ENCODE results near the gene IL3RA. TPM values are rescaled to one million over a fixed set of nuclear protein-coding genes. Genes with fewer than 3 reads are reported as not detected.
"Not testable (repeated sequence)": the region's sequence is repeated elsewhere in the genome, so short reads cannot be mapped to it uniquely, and the experiment has no call there.

Gene IL3RA
- polyA plus RNA-seq, 3 donors = 11.7 to 15.5 (median 12.3) TPM

GRCh38 chrX:1321674-1322073 is 14.9 kb upstream of the IL3RA start:
- no peak for DNase-seq (ENCODE audit: extremely low read depth in 1 of 11, low read depth in 9 of 11, low spot score in 4 of 11)

DNA sequence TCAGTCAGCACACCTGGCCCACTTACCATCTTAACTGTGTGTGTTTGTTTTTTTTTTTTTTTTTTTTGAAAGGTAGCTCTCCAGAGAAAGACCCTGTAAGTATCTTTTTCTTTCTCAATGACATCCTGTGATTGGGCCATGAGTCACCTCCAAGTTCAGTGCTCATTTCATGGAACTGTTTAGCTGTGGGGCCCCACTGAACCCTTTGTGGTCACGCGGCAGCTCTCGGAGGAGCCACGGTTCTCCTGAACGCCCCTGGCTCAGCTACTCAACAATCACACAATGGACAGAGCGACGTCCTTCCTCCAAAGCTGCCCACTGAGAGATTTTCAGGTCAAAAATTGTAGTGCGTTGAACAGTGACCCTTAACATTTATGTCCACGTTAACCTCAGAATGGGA is 14.2 kb upstream of the IL3RA start:
- no peak for DNase-seq (ENCODE audit: extremely low read depth in 1 of 11, low read depth in 9 of 11, low spot score in 4 of 11)

GRCh38 chrX:1323315-1323714 is 13.3 kb upstream of the IL3RA start:
- DNase-seq (ENCODE audit: extremely low read depth in 1 of 11, low read depth in 9 of 11, low spot score in 4 of 11) = no peak

DNA sequence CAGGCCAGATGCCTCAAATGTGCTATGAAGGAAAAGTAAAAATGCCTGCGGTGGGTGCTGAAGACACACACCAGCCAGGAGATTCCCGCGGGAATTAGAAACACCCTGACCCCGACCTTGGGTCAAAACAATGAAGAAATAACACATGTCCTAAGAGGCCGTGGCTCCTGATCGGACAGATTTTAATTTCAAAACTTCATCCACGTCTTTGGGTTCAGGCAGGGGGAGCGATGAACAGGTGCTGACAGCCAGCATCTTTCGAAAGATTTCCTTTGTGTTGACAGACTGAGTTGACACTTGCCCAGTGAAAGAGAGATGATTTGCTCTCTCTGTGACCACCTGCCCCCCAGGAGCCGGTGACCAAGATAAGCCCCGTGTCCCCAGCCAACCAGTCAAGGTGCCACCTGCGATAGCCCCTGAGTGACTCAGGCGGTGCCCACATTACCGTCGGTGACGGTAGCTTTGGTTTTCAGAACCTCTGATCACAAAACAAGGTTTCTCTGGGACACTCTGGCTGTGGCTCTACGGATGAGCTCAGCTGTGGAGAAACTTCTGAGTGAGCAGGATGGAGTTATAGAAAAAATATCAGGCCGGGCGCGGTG is 11.0 kb upstream of the IL3RA start:
- DNase-seq (ENCODE audit: extremely low read depth in 1 of 11, low read depth in 9 of 11, low spot score in 4 of 11) = no peak

DNA sequence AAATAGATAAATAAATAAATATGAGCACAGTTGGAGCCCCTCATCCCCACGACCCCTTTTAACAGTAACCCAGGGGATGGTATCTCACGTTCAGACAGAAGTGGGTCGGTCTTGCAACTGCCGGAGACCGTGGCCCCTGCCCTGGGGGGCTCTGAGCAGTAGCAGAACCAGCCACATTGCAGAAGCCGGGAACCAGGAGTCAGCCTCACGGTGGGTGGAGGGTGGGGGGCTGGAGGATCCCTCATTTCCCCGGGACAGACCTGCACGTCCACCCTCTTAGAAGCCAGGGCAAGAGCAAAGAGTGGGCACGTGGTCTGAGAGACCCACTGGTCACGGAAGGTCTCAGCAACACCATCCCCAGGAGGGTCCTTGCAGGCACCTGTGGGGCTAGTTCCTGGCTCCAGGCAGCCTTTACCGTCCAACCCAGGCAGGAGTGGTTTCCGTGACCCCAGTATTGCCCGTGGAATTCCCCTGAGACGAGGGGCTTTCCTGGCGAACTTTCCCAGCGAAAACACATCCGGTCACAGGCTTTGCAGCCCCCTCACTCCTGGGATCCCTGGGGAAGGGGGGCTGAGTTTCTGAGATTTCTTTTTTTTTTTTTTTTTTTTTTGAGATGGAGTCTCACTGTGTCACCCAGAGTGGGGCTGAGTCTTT is 8.8 kb upstream of the IL3RA start:
- no peak for DNase-seq (ENCODE audit: extremely low read depth in 1 of 11, low read depth in 9 of 11, low spot score in 4 of 11)

- DNase-seq (ENCODE audit: extremely low read depth in 1 of 11, low read depth in 9 of 11, low spot score in 4 of 11) = no peak
These were observed 6.0 kb upstream of the IL3RA start for GRCh38 chrX:1330605-1331004.

DNA sequence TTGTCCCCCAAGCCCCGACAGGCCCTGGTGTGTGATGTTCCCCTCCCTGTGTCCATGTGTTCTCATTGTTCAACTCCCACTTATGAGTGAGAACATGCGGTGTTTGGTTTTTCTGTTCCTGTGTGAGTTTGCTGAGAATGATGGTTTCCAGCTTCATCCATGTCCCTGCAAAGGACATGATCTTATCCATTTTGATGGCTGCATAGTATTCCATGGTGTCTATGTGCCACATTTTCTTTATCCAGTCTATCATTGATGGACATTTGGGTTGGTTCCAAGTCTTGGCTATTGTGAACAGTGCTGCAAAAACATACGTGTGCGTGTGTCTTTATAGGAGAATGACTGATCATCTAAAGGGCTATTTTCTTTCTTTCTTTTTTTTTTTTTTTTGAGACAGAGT is 4.2 kb upstream of the IL3RA start:
- not testable (repeated sequence) for DNase-seq (ENCODE audit: extremely low read depth in 1 of 11, low read depth in 9 of 11, low spot score in 4 of 11)

- DNase-seq (ENCODE audit: extremely low read depth in 1 of 11, low read depth in 9 of 11, low spot score in 4 of 11) = no peak
These were observed 1.7 kb upstream of the IL3RA start for GRCh38 chrX:1334854-1335253.

GRCh38 chrX:1336948-1337779 is 579 bp downstream of the IL3RA start:
- no peak for DNase-seq (ENCODE audit: extremely low read depth in 1 of 11, low read depth in 9 of 11, low spot score in 4 of 11)

GRCh38 chrX:1341545-1342184 is 5.1 kb downstream of the IL3RA start:
- DNase-seq (ENCODE audit: extremely low read depth in 1 of 11, low read depth in 9 of 11, low spot score in 4 of 11) = no peak

DNA sequence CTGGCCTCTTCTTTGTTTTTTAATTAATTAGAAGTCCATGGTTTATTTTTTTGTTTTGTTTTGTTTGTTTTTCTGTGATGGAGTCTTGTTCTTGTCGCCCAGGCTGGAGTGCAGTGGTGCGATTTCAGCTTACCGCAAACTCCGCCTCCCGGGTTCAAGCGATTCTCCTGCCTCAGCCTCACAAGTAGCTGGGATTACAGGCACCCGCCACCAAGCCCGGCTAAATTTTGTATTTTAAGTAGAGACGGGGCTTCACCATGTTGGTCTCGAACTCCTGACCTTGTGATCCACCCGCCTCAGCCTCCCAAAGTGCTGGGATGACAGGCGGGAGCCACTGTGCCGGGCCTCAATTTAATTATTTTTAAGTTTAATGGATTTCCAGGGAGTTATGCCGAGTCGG is 13.0 kb downstream of the IL3RA start:
- DNase-seq (ENCODE audit: extremely low read depth in 1 of 11, low read depth in 9 of 11, low spot score in 4 of 11) = not testable (repeated sequence)

DNA sequence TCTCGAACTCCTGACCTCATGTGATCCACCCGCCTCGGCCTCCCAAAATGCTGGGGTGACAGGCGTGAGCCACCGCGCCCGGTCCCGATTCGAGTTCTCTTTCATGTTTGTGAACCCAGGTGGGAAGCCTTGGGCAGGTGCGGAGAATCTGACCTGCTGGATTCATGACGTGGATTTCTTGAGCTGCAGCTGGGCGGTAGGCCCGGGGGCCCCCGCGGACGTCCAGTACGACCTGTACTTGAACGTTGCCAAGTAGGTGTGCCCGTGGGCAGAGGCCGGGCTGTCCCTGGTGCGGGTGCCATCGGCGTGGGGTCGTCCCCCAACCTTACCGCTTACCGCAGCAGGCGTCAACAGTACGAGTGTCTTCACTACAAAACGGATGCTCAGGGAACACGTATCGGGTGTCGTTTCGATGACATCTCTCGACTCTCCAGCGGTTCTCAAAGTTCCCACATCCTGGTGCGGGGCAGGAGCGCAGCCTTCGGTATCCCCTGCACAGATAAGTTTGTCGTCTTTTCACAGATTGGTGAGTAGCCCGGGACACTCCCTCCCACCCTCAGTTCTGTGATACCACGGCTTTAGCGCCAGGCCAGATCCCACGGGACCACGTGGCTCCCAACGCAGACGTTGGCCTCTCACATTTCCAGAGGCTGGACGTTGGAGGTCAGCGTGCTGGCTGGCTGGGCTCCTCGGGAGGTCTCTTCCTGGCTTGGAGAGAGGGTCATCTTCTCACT is 15.6 kb downstream of the IL3RA start:
- no peak for DNase-seq (ENCODE audit: extremely low read depth in 1 of 11, low read depth in 9 of 11, low spot score in 4 of 11)

DNA sequence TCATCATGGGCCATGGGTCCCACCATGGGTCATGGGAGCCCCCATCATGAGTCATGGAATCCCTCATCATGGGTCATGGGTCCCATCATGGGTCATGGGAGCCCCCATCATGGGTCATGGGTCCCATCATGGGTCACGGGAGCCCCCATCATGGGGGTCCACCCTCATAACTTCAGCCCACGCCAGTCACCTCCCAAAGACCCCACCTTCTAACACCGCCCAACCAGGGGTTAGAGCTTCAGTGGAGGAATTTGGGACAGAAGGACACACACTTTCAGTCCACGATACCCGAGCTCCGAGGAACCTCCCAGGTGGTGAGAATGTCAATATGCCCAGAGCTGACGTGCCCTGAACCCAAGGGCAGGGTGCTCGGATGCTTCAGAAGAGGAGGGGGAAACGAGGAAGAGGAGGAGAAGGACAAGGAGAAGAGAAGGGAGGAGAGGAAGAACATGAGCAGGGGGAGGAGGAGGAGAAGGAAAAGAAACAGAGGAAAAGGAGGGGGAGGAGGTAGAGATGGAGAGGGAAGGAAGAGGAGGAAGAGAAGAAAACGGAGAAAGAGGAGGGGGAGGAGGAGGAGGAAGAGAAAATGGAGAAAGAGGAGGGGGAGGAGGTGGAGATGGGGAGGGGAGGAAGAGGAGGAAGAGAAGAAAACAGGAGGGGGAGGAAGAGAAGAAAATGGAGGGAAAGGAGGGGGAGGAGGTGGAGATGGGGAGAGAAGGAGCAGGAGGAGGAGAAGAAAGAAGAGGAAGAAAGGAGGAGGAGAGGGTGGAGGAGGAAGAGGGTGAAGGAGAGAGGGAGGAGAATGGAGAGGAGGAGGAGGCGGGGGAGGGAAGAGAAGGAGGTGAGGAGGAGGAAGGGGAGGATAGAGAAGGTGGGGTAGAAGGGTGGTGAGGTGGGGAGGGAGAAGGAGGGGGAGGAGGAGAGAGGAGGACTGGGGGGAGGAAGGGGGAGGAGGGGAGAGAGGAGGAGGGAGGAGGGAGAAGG is 17.7 kb downstream of the IL3RA start:
- DNase-seq (ENCODE audit: extremely low read depth in 1 of 11, low read depth in 9 of 11, low spot score in 4 of 11) = no peak

DNA sequence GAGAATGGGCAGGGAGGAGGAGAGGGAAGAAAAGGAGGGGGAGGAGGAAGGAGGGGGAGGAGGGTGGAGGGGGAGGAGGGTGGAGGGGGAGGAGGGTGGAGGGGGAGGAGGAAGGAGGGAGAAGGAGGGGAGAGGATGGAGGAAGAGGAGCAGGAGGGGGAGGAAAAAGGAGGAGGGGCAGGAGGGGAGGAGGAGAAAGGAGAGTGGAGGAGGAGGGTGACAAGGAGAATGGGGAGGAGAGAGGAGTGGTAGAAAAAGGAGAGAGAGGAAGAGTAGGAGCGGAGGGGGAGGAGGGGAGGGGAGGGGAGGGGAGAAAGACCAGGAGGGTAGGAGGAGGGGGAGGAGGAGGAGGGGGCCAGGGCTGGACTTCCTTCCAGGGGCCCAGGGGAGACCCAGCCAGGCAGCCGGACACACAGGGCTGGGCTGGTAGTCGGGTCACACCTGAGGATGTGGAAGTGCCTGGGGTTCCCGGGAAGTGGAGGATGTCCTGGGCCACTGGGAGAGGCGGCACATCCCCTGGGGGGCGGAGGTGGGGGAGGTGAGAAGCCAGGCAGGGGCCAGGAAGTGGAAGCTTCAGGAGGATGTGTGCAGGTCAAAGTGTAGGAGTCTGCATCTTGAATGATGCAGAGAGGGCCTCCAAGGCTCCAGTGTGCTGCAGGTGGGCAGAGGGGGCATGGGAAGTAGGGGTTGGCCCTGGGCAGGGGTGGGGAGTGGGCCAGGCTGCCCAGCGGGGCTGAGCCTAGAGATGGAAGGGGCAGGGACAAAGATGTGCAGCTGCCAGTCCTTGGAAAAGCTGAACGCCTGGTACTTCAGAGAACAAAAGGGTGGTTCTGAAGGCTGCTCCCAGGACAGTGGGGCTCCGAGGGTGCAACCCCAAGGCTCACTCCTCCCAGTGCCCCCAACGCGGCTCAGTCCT is 18.8 kb downstream of the IL3RA start:
- no peak for DNase-seq (ENCODE audit: extremely low read depth in 1 of 11, low read depth in 9 of 11, low spot score in 4 of 11)

- DNase-seq (ENCODE audit: extremely low read depth in 1 of 11, low read depth in 9 of 11, low spot score in 4 of 11) = no peak
These were observed 21.4 kb downstream of the IL3RA start for GRCh38 chrX:1357993-1358392.

DNA sequence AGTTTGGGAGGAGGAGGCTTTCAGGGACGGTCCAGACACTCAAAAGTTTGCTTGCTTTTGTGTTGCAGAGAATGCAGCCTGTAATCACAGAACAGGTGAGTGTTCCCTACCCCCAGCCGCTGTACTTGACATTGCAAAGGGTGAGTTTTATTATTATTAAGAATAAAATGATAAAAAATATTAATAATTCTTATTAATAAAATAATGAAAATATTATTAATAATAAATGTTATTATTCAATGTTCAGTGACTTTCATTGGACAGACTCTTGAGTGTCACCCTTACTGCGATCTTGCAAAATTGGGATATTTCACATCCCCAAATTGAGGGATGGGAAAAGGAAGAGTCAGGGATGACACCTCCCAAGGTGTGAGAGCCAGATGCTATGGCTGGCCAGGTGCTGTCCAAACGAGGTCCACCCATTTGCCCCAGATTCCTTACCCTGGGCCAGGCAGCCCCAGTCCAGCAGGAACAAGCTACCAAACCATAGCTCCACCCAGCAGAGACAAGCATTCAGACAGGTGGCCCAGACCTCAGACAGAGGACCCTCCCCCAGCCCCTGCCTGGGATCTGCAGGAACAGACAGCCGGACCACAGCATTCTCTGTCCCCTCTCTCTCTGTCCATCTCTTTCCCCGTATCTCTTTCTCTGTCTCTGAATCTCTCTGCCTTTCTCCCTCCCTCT is 22.4 kb downstream of the IL3RA start:
- DNase-seq (ENCODE audit: extremely low read depth in 1 of 11, low read depth in 9 of 11, low spot score in 4 of 11) = no peak

DNA sequence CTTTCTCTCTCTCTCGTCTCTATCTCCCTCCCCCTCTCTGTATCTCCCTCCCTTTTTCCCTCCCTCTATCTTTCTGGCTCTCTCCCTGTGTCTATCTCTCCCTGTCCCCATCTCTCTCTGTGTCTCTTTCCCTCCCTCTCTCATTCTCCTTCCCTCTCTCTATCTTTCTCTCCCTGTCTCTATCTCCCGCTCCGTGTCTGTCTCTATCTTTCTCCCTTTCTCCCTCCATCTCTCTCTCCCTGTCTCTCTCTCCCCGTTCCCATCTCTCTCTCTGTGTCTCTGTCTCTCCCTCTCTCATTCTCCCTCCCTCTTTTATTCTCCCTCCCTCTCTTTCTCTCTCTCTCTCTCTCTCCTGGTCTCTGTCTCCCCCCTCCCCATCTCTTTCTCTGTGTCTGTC is 22.9 kb downstream of the IL3RA start:
- no peak for DNase-seq (ENCODE audit: extremely low read depth in 1 of 11, low read depth in 9 of 11, low spot score in 4 of 11)

Measured in renal cortex interstitium (tissue), 11 donors.